ENCODE data around the gene SERINC3.
A peak's percentile ranks its signal among the peaks of the same experiment; 100 is the strongest.
"Not testable (repeated sequence)": the region's sequence is repeated elsewhere in the genome, so short reads cannot be mapped to it uniquely, and the experiment has no call there.

The SERINC3 gene

DNA sequence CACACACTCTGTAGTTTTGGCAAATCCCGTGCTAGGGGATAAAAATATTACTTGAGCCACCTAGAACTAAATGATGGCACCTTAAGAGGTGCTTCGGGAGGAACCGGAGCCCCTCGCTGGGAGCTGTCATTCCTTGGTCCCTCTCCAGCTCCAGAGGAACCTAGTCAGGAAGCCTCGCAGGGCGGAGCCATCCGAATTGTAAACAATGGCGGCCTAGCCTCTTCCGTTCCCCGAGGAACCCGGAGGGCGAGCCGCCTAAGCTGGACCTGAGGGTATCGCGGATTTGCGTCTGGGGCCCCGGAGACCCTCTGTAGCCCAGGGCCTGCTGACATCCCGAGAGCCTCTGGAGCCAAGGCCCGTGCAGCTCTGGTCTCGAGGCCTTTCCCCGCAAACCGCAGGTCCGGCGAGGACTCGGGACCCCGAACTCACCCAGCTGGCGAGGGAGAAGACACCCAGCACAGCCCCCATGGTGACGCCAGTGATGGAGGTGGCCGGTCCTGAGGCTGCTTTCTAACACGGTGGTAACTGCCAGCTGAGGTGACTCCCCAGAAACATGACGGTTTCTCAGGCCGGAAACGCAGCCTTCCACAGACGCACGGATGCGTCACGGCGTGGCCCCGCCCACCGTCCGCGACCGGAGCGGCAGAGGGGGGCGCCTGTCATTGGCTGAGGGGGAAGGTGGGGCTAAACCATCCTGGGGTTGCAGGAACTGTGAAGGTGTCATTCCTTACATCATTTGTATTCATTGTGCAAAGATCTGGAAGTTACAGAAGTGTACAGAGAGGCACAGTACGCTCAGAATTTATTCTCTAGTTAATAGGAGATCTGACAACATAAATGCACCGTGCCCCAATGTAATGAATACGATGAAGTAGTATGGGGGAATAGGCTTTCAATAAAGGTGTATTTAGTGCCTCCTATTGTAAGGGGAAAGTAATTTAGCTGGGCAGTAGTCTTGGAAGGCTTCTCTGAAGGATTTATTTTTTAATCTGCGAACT, at the start of gene SERINC3:
SERINC3 (minus strand) TSS at position 587 of the 998 bp plus-strand sequence; CDS start at position 468, 119 bp downstream.
- DNase-seq = peak; percentile 95

DNA sequence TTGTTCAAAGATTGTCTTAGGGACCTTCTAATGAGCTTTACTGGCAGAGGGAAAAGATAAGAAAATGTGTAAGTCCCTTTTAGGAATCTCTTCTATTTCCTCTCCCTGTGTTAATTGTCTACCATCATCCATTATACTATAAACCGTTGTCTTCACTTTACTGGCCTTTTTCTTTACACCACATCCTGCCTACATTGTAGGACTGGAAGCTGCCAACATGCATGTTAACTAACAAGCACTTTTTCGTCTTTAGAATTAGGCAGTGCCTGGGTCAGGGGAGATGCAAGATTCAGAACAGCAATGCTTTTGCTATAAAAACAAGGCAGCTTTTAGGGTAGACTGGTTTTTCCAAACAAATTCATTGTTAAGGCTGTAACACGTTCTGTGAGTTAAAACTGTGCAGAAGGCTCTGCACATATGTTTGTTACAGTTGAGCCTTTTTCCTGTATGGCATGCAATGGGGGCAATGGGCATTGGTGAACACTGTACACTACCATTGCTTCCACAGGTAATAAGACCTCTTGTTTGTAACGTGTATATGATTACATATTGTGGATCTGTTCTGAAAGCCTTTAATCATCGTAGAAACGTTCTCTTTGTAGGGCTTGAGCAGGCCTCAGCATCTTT, 49.6 kb upstream of the SERINC3 start:
- no peak for DNase-seq

DNA sequence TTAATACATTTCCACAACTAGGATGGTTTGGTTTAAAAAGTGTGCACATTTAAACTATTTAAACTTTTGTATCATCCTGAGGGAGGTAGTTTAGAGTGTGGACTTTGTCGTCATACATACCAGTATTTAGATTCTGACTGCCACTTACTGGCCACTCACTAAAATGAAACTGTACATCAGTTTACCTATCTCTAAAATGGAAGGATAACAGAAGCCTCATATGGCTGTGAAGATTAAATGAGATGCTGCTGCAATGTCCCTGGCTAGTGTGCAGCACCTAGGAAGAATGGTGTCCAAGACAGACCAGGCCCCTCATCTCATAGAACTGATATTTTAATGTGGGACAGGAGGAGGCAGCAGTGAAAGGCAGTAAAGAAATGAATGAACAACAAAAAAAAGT, 48.5 kb upstream of the SERINC3 start:
- no peak for DNase-seq

DNA sequence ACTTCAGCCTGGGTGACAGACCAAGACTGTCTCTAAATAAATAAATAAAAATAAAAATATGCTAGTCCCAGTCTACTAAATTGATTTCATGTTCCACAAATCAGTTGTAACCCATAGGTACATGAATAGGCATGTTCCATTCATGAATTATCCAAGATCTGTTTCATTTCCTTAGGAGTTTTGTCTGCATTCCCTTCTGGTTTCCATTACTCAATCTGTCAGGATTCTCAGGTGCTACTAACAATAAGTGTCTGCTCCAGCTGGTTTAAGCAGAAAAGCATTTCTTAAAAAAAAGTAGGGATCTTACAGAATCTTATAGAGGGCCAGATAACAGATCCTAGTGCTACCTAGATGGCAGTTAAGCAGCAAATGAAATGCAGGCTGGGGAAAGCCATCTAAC, 44.9 kb upstream of the SERINC3 start:
- DNase-seq = no peak

DNA sequence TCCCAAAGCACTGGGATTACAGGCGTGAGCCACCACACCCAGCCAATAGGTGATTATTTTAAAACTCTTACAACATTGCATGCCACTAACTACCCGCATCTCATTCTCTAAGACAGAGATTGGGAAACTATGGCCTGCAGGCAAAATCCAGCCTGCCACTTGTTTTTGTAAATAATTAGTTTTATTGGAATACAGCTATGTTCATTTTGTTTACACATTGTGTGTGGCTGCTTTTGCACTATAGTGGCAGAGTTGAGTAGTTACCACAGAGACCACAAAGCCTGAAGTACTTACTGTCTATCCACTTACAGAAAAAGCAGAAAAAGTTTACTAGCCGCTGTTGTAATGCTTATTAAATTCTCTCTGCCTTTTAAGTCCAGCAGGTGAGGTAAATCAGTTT, 44.1 kb upstream of the SERINC3 start:
- DNase-seq = no peak

DNA sequence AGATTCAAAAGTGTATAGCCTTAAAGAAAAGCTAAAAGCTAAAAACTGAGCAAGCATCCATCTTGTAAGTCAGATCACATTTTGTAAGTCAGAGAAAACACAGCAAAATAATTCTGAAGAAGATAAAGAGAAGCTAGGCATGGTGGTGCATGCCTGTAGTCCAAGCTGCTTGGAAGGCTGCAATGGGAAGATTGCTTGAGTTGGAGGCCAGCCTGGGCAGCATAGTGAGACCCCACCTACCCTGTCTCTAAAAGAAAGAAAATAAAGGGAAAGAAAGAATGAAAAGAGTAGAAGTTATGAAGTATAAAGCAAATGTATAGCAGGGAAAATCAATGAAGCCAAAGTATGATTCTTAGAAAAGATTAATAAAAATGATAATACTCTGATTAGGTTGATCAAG, 40.0 kb upstream of the SERINC3 start:
- DNase-seq = no peak

DNA sequence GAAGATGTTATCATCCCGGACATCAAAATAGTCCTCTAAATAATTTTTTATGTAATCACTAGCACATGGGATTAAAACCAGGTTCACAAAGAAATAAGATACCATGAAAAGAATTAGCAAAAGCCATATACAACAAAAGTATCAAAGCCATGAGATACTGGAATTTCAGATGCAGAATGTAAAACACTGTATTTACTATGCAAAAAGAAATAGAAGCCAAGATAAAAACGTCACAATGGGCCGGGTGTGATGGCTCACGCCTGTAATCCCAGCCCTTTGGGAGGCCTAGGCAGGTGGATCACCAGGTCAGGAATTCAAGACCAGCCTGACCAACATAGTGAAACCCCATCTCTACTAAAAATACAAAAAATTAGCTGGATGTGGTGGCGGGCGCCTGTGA, 38.9 kb upstream of the SERINC3 start:
- not testable (repeated sequence) for DNase-seq

DNA sequence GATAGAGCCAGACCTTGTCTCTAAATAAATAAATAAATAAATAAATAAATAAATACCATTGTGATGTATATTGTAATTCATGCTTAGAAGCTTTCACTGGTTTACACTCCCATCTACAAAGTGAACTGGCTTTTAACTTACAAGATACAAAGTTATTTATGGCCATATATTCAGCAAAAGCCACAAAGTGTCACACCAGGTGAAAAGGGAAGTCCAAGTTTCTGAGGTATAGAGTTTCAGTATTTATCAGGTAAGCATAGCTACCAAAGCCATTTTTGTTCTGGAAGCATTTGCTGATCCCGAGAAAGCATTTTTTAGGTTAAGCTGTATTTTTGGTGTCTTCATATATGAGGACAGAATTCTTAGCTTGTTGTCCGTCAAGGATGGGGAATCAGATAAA, 38.4 kb upstream of the SERINC3 start:
- no peak for DNase-seq

DNA sequence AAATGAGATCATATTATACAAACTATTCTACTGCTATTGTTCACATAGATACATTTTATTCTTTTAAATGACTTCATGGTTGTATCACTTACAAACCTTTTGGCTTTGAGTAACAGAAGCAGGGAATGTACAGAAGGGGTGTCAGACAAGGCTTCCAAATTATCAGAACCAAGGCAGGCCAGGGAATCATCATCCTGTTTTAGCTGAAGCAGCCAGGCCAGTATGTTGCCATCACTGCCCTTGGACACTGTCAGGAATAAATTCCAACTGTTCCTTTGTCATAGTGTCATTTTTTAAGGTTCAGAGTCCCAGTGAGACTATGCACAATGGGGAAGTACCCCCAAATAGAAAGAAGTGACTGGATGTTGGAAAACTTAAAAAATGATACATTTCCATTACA, 37.4 kb upstream of the SERINC3 start:
- no peak for DNase-seq

DNA sequence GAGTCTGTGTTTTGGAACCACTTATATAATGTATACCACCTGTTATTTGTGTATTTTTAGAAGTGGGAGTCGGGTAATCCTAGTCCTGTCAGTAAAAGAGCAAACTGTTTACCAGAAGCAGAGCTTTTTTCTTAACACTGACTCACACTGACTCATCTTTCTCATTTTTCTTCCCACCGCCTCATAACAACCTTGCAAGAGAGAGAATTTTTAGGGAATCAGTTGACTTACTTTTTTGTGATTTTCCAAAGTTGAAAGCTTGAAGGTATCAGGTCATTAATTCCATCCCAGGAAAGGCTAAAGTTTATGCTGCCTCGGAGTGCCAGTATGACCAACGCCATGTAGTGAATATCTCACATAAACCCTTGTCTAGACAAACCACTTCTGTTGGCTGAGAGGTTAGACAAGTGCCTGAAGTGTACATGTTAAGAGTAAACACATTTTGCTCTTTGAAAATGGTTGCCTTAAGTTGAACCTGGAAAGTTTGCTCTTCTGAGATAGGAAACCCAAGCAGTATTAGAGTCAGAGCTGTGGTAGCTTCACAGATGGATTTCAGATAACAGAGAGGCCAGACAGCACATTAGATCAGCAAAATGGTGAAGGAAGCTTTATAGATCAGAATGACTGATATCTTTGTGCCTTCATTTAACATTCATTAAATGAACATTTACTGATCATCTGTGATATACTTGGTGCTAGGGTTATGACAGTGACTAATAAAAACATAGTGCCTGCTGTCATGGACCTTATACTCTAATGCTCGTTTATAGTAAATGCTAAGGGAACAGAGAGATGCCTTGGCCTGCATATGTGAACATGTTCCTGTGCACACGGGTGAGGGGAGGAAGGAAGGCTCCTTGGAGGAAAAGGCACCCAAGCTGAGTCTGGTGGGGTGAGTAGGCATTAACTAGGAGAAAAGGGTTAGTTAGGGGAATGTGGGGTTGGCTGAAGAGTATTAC, 31.4 kb upstream of the SERINC3 start:
- DNase-seq = no peak

DNA sequence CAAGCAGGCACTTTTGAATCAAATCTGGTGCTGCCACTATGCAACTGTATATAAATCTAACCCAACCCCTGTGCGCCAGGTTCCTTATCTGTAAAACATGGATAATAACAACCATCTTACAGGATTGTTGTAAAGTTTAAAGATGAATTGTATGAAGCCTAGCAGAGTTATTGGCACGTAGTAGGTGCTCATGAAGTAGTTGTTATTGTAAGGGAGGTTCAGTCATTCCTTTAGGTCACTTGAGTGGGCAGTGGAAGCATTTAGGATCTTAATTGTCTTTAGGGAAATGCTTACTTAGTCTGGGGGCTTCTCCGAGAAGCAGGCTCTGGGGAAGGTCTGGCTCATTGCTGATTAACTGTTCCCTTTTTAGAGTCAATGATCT, 30.7 kb upstream of the SERINC3 start:
- no peak for DNase-seq

DNA sequence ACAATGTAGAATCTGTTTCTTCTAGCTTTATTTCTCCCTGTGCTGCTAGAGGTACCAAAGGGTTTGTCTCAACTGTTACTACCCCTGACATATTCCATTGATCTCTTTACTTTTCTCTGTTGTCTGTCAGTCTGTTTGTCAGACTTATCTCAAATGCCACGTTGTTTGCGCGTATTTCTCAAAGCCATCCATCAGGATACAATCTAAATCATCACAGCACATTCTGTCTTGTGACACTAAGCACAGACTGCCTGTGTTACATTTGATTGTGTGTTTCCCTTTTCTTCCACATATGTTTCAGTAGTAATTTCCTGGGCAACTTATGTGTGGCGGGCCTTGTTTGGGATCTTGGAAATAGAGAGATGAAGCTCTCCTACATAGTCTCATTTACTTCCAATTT, 30.2 kb upstream of the SERINC3 start:
- no peak for DNase-seq

DNA sequence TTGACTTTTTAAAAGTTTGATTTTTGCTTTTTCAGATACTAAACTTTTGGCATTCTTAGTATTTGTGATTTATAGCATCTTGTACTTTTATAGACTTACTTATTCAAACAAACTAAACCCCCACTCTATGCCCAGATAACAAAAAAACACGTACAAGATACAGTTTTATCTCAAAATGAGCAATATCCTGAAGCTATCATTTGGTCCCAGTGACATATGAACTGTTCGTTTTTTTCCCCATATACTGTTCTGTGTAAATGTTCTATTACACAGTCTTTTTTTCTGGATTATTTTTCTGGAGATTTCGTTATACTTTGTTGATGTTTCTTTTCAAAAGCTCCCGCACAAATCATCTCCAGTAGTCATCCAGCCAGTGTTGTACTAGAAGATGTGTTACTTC, 27.3 kb upstream of the SERINC3 start:
- DNase-seq = no peak

DNA sequence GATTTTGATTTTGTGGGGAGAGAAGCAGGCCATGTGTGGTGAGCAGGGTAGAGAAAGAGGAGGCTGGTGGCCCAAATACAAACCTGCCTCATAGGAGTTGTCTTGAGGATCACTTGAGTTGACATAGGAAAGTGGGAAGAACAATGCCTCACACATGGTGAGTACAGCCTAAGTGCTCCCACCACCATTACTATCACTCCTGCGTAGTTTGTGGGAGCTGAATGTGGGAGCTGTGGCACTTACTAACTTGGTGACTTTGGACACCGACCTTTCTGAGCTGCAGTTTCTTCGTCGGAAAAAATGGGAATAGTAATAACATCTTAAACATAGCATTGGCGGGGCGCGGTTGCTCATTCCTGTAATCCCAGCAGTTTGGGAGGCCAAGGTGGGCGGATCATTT, 25.5 kb upstream of the SERINC3 start:
- DNase-seq = no peak

DNA sequence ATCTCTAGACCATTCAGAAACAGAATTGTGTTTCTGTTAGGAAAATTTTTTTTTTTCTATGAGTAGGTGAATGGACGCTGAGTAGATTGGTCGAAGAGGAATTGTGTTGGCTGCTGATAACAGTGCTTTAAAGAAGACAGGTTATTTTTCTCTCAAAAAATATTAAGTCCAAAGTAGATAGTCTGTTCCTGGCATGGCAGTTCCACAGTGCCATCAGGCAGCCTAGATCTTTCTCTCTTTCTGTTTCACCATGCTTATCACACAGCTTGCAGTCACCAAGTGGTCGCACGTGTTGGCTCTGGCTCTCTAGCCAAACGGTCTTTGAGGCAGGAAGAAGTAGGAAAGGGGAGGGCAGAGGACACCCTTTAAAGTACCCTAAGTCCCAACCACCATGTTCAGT, 22.4 kb upstream of the SERINC3 start:
- no peak for DNase-seq

DNA sequence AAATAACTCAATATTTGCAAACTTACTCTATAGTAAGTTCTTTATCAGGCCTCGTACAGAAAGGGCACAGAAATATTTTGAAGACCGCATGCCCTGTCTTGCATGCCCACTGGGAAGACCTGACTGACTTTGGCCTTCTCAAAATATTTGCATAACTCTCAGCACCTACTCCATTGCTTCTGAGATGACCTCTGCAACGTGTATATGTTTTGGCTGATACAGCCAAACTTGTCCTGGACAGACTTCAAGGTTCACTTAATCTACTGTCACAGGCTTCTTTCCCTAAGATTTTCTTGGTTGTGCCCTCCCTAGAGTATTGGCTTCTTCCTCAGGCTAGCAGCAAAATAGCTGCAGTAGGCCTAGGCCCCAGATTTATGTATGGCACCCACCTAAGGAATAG, 21.5 kb upstream of the SERINC3 start:
- no peak for DNase-seq

DNA sequence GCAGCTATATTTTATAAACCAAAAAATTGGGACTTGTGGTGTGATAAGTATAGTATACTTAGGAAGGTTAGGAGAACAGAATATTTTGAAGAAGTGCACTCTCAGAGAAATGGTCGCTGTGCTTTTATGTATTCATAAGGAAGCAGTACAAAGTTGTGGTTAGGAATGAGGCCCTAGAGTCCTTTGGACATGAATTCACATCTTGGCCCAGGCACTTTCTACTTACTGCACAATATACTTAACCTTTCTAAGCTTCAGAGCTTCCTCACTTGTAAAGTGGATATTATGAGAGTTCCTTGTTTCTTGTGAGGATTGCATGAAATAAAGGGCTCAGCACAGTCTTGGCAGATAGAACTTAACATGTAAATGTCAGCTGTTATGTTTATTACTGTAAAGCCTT, 21.0 kb upstream of the SERINC3 start:
- DNase-seq = no peak

DNA sequence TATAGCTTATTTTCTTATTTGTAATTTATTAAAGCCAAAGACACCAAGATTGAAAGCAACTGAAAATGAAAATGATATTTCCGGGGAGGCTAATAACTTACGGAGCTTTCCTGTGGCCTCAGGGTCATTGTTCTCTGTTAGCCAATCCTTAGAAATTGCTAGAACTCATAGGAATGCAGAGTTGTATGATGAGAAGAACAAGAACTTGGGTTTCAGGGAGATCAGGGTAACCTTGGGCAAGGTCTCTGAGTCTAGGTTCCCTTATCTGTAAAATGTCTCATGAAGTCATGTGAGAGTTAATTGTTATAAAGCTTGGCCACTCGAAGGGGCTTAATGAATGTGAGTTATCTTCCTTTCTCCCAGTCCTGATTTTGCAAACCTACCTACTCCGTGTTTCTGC, 20.1 kb upstream of the SERINC3 start:
- no peak for DNase-seq

DNA sequence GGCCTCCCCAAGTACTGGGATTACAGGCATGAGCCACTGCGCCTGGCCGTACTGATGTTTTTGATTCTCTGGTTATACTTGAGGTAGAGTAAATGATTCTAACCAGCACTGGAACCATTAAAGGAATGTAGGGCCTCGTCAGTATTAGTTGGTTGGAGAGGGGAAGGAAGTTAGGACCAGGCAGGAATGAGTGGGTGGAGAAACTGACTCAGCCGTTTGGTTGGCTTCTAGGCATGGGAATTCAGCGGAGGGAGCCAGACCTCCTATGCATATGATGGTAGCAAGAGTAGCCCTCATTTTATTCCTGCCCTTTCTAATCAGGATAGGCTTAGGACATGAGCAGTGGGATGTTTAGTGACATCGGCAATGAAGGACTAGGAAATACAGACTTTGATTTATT, 19.0 kb upstream of the SERINC3 start:
- DNase-seq = no peak

DNA sequence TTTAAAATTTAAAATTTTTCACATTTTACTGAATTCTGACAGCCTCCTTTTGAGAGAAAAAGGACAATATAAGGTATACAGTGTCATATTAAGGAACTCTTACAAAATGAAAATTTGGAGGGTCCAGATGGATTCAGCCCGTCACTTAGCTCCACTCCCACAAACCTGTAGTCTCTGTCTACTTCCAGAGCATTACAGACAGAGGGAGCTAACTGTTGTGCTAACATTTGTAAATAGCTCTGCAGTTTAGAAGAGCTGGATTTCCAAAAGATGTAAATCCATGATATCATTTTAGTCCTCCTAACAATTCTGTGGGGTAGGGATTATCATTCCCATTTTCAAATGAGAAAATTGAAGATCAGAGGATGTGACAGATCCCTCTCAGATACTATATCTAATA, 16.1 kb upstream of the SERINC3 start:
- DNase-seq = no peak

DNA sequence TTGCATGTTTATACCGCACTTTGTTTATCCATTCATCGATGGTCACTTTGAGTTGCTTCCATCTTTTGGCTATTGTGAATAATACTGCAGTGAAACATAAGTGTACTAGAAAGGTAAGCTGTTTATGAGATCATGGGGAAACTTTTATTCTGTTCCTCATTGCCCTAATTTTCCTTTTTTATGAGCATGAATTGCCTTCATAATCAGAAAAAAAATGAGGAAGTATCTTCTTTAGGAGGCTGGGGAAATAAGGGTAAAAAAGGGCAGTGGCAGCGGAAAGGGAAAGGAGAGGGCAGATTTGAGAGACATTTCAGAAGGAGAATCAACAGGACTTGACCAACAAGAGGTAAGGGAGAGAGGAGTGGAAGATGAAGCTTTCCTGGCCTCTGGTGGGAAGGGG, 14.3 kb upstream of the SERINC3 start:
- no peak for DNase-seq

DNA sequence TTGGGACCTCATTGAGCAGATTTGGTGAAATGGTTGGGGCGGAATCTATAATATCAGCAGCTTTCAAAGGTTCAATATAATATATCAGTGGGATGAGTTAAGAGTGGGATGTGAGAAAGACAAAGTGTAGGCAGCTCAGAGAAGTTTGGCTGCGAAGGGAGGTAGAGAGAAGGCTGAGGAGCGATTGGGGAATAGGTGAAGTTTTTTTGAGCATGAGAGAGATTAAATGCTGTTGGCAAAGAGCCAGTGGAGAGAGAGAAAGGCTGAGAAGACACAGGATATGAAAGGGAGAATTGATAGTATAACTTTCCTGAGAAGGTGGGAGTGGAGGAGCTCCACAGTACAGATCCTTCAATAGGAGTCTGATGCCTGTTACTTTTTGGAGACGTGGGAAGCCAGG, 12.1 kb upstream of the SERINC3 start:
- no peak for DNase-seq

DNA sequence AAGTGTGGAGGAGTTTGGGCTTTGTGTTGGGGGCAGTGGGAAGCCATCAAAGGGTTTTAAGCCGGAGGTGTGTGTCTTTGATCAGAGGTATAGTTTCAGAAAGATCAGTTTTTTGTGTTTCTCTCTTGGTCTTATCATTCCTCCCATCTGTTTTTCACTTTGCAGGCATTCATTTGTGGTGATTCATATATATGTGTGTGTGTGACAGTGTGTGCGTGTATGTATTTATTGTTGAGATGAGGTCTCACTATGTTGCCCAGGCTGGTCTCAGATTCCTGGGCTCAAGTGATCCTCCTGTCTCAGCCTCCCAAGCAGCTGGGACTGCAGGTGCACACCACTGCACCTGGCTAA, 11.1 kb upstream of the SERINC3 start:
- DNase-seq = no peak
